ENCODE results near the gene VWA2.

Gene VWA2

DNA sequence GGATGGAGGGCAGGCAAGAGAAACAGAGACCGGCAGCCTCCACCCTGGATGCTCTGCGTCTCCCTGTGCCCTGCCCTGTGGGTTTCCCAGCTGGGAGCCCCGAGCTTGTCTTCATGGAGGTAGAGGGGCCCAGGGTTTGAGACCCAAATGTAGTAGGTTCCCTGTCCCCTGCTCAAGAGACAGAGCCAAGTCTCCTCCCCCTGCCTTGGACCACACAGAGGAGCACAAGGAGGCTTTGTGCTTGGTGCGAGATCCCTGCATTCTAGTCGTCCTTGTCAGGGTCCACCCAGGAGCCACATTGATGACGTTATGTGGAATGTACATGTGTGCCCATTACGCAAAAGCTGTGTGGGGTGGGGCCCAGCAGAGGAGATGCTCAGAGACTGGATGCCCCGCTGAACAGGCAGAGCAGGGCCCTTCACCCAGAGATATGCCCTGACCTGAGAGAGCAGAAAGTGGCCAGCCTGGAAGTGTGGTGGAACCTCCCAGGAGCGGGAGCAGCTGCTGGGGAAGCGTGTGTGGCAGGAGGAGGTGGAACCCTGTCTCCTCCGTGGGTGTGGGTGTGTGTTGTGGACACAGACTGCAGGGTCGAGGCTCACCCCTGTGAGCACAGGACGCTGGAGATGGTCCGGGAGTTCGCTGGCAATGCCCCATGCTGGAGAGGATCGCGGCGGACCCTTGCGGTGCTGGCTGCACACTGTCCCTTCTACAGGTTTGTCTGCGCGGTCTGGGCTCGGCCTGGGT is 39.3 kb downstream of the VWA2 start:
- DNase-seq (ENCODE audit: low read depth): no peak

GRCh38 chr10:114278884-114279191 is 39.8 kb downstream of the VWA2 start:
- no peak for DNase-seq (ENCODE audit: low read depth)

DNA sequence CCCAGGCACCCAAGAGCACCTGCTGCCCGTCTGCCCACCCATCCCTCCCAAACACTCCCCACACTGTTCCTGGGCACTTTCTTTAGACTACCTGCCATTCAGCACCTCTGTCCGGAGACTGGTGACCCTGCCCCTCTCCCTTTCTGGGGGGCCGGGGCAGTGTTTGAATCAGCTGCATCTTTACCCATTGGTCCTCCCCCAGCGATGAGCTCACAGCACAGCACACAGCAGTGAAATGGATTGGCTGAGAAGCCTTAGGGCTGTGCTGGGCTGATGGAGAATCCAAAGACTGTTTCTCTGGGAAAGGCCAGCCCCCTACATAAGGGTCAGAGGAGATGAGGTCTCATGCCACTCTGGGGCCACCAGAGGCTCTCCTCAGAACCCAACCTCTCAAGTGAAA is 40.2 kb downstream of the VWA2 start:
- no peak for DNase-seq (ENCODE audit: low read depth)

DNA sequence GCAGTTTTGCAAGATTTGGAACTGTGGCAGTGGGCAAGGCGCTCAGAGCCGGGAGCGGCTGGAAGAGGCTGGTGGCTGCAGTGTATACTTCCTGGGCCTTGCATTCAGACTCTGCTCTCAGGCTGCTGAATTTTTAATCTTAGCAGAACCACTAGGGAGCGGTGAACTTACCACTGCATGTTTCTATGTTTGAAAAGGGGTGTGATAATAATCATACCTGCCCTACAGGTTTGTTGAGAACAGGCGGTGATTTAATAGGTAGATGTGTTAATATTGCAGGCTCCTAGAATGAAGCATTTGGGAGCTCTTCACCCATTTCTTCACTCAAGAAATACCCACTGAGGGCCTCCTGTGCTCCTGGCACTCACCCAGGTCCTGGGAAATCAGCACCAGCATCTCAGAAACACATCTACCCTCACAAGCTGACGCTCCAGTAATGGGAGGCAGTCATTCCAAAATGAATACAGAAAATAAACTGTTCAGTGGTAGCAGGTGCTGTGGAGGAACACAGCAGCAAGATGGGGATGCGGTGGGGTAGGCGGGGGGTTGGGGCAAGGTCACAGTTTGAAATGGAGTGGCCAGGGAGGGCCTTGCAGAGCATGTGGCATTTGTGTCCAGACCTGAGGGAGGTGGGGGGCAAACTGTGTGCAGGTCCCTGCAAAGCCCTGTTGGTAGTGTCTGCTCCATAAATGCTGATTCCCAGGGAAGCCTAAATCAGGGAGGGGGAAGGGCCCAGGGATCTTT is 41.0 kb downstream of the VWA2 start:
- no peak for DNase-seq (ENCODE audit: low read depth)

GRCh38 chr10:114281006-114281405 is 42.0 kb downstream of the VWA2 start:
- DNase-seq (ENCODE audit: low read depth): no peak

DNA sequence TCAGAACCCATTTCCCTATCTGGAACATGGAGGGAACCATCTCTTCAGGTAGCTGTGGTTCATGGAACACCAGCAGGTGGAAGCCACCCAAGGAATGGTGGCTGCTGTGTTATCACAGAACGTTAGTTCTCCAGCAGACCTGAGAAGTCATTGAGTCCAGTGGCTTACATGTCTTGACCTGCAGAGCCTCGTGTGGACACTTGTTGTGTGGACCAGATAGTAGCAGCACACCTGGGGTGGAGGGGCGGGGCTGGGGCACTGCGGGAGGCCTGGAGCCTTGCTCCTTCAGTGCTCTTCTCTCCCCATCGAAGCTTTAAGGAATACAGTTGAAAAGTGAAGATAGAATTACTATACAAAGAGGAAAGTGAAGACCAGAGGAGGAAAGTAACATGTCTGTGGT is 42.4 kb downstream of the VWA2 start:
- DNase-seq (ENCODE audit: low read depth): no peak

GRCh38 chr10:114282526-114282925 is 43.5 kb downstream of the VWA2 start:
- DNase-seq (ENCODE audit: low read depth): no peak

DNA sequence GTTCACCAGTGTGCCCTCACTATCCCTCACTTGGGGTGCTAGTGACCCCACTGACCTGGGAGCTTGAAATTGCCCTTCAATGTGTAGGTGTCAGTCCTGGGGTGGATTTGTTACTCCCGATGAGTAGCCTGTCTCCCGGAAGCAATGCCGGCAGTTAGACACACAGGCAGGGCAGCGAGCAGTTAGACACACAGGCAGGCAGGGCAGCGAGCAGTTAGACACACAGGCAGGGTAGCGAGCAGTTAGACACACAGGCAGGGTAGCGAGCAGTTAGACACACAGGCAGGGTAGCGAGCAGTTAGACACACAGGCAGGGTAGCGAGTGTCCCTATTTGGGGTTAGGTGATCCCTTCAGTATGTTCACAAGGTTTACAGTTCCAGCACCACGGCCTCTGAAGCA is 44.0 kb downstream of the VWA2 start:
- DNase-seq (ENCODE audit: low read depth): no peak

- DNase-seq (ENCODE audit: low read depth): no peak
These were observed 44.6 kb downstream of the VWA2 start for GRCh38 chr10:114283535-114284234.

GRCh38 chr10:114284346-114285071 is 45.5 kb downstream of the VWA2 start:
- DNase-seq (ENCODE audit: low read depth): no peak

DNA sequence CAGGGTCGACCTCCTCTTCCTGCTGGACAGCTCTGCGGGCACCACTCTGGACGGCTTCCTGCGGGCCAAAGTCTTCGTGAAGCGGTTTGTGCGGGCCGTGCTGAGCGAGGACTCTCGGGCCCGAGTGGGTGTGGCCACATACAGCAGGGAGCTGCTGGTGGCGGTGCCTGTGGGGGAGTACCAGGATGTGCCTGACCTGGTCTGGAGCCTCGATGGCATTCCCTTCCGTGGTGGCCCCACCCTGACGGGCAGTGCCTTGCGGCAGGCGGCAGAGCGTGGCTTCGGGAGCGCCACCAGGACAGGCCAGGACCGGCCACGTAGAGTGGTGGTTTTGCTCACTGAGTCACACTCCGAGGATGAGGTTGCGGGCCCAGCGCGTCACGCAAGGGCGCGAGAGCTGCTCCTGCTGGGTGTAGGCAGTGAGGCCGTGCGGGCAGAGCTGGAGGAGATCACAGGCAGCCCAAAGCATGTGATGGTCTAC is 46.9 kb downstream of the VWA2 start:
- no peak for DNase-seq (ENCODE audit: low read depth)

- DNase-seq (ENCODE audit: low read depth): no peak
These were observed 47.9 kb downstream of the VWA2 start for GRCh38 chr10:114286921-114287320.

GRCh38 chr10:114288424-114289095 is 49.5 kb downstream of the VWA2 start:
- no peak for DNase-seq (ENCODE audit: low read depth)

DNA sequence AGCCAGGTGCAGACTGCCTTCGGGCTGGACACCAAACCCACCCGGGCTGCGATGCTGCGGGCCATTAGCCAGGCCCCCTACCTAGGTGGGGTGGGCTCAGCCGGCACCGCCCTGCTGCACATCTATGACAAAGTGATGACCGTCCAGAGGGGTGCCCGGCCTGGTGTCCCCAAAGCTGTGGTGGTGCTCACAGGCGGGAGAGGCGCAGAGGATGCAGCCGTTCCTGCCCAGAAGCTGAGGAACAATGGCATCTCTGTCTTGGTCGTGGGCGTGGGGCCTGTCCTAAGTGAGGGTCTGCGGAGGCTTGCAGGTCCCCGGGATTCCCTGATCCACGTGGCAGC is 50.0 kb downstream of the VWA2 start:
- no peak for DNase-seq (ENCODE audit: low read depth)

GRCh38 chr10:114290038-114290437 is 51.0 kb downstream of the VWA2 start:
- no peak for DNase-seq (ENCODE audit: low read depth)

DNA sequence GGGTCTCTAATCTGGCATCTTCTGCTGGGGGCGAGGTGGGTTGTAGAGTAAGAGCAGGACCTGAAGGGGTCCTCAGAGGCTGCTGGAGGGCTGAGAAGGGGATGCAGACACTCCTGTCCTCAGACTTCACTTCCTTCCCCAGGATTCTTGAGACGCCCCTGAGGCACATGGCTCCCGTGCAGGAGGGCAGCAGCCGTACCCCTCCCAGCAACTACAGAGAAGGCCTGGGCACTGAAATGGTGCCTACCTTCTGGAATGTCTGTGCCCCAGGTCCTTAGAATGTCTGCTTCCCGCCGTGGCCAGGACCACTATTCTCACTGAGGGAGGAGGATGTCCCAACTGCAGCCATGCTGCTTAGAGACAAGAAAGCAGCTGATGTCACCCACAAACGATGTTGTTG is 52.0 kb downstream of the VWA2 start:
- DNase-seq (ENCODE audit: low read depth): no peak

DNA sequence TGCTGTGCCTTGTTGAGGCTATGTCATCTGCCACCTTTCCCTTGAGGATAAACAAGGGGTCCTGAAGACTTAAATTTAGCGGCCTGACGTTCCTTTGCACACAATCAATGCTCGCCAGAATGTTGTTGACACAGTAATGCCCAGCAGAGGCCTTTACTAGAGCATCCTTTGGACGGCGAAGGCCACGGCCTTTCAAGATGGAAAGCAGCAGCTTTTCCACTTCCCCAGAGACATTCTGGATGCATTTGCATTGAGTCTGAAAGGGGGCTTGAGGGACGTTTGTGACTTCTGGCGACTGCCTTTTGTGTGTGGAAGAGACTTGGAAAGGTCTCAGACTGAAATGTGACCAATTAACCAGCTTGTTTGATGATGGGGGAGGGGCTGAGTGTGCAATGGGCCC is 52.5 kb downstream of the VWA2 start:
- no peak for DNase-seq (ENCODE audit: low read depth)

DNA sequence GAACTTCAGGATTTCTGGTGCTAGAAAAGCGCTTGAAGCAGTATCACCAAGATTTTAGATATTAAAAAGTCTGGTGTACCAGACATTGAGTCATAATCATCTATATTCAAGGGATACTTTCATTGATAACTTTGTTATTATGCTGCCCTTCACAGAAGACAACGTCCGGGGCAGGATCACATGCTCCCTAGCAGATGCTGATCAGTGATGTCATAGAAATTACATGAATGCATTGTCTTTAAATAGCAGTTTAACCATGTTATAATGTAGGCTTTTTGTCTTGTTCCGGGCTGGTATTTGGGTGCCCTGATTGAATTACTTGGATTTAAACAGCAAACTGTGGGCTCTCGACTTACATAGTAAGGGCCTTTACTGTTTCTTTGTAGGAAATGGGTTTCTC is 54.0 kb downstream of the VWA2 start:
- no peak for DNase-seq (ENCODE audit: low read depth)

DNA sequence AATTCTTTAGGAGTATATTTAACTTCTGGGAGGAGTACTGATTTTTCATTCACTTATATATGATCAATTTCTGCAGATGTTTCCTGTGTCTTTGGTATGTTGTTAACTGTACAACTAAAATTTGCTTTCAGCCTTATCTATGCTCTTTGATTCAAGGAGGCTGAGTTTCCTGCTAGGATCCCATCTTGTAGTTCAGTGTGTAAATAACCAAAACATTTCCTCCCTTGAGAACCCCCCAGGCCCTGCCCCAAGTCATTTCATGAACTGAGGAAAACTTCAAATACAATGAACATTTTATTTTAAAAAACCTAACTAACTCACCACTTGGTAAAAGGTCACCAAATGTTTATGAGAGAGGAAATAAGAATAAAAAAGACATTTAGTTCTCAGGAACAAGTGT is 55.5 kb downstream of the VWA2 start:
- no peak for DNase-seq (ENCODE audit: low read depth)

GRCh38 chr10:114295393-114295792 is 56.3 kb downstream of the VWA2 start:
- no peak for DNase-seq (ENCODE audit: low read depth)

GRCh38 chr10:114297136-114297705 is 58.2 kb downstream of the VWA2 start:
- no peak for DNase-seq (ENCODE audit: low read depth)

Measured in GM04503 (cell line).